IMR-90 (cell line): ENCODE data around the gene MEF2C. TPM values are rescaled to one million over a fixed set of nuclear protein-coding genes. Genes with fewer than 3 reads are reported as not detected.

Experiments used
- ATAC-seq: fragments of 200-7000 bp; cut with Tn5 transposase; 2 replicates; pipeline ENCODE4 v1.9.1; 2020; ENCODE audit warnings: low read depth, mild to moderate bottlenecking, moderate library complexity
- BruUV-seq: library from RNA; stranded (reverse); fragments of 400-500 nt; replicated peaks from 2 replicates; lab custom pipeline; 2021; lab: Mats Ljungman, UMichigan
- CTCF ChIA-PET: fragments of 300-600 bp; formaldehyde crosslinking; extraction: SDS; loops from one replicate; lab custom pipeline; 2021; ENCODE audit warnings: antibody characterized with exemption; lab: Yijun Ruan, JAX
- POLR2A ChIA-PET: fragments of 300-600 bp; sonication (Branson Sonifier 250); formaldehyde crosslinking; loops from one replicate; lab custom pipeline; 2022; ENCODE audit warnings: antibody characterized with exemption; ENCODE audit not compliant: unreplicated experiment; lab: Charles Lee
- DNase-seq: peaks from one replicate; pipeline ENCODE4 v3.0.0; 2013
- H2AFZ ChIP-seq: replicated peaks from 2 replicates; pipeline ENCODE3; 2013; ENCODE audit warnings: low read length, mild to moderate bottlenecking; ENCODE audit not compliant: poor library complexity
- H2AK5ac ChIP-seq: 2 replicates; pipeline ENCODE4 v1.6.1; 2013; ENCODE audit warnings: low read depth, low read length, inconsistent platforms
- H2AK9ac ChIP-seq: replicated peaks from 2 replicates; pipeline ENCODE3; 2013; ENCODE audit warnings: mild to moderate bottlenecking, low read depth, low read length, moderate library complexity; ENCODE audit not compliant: poor library complexity
- H2BK120ac ChIP-seq: 2 replicates; pipeline ENCODE4 v1.6.1; 2013; ENCODE audit warnings: low read depth, low read length, inconsistent platforms
- H2BK15ac ChIP-seq: 3 replicates; pipeline ENCODE4 v1.6.1; 2013; ENCODE audit warnings: low read depth, low read length, inconsistent platforms
- H2BK20ac ChIP-seq: 2 replicates; pipeline ENCODE4 v1.6.1; 2013; ENCODE audit warnings: low read depth, mild to moderate bottlenecking, inconsistent platforms, low read length, moderate library complexity
- H2BK5ac ChIP-seq: 2 replicates; pipeline ENCODE4 v1.6.1; 2013; ENCODE audit warnings: mild to moderate bottlenecking, low read depth, low read length, inconsistent platforms; ENCODE audit not compliant: poor library complexity, severe bottlenecking
- H3K14ac ChIP-seq: replicated peaks from 2 replicates; pipeline ENCODE4 v1.6.1; 2013; ENCODE audit warnings: low read depth, low read length, inconsistent platforms
- H3K18ac ChIP-seq: 2 replicates; pipeline ENCODE4 v1.6.1; 2013; ENCODE audit warnings: low read depth, low read length, control low read depth
- H3K23ac ChIP-seq: 2 replicates; pipeline ENCODE4 v1.6.1; 2013; ENCODE audit warnings: low read depth, low read length, inconsistent platforms
- H3K27ac ChIP-seq: 2 replicates; pipeline ENCODE4 v1.5.1; 2013; ENCODE audit warnings: mild to moderate bottlenecking, control low read depth, low read length; ENCODE audit not compliant: insufficient read depth
- H3K27me3 ChIP-seq: 2 replicates; pipeline ENCODE4 v1.6.1; 2013; ENCODE audit warnings: low read length; ENCODE audit not compliant: control insufficient read depth, insufficient read depth
- H3K36me3 ChIP-seq: 2 replicates; pipeline ENCODE4 v1.6.1; 2013; ENCODE audit warnings: low read length, mixed read lengths; ENCODE audit not compliant: control insufficient read depth, insufficient read depth
- H3K4ac ChIP-seq: 2 replicates; pipeline ENCODE4 v1.6.1; 2013; ENCODE audit warnings: low read depth, low read length, inconsistent platforms
- H3K4me1 ChIP-seq: 2 replicates; pipeline ENCODE4 v1.6.1; 2013; ENCODE audit warnings: low read length, mixed read lengths; ENCODE audit not compliant: control insufficient read depth, insufficient read depth
- H3K4me2 ChIP-seq: 2 replicates; pipeline ENCODE4 v1.6.1; 2013; ENCODE audit warnings: low read depth, mild to moderate bottlenecking, control low read depth, low read length, moderate library complexity
- H3K4me3 ChIP-seq: 2 replicates; pipeline ENCODE4 v1.5.1; 2013; ENCODE audit warnings: low read depth, mild to moderate bottlenecking, control low read depth, low read length, moderate library complexity; ENCODE audit not compliant: insufficient read depth
- H3K56ac ChIP-seq: 2 replicates; pipeline ENCODE4 v1.6.1; 2013; ENCODE audit warnings: low read length, inconsistent platforms; ENCODE audit not compliant: insufficient read depth; ENCODE audit errors: extremely low read depth
- H3K79me1 ChIP-seq, 2 experiments: 2 replicates each; pipeline ENCODE4 v1.6.1; 2013; ENCODE audit warnings: low read length in 2 of 2, inconsistent platforms in 1 of 2, low read depth in 1 of 2
- H3K9ac ChIP-seq: 2 replicates; pipeline ENCODE4 v1.6.1; 2013; ENCODE audit warnings: low read depth, low read length, control low read depth
- H3K9me1 ChIP-seq: 2 replicates; pipeline ENCODE4 v1.6.1; 2013; ENCODE audit warnings: low read length, inconsistent platforms; ENCODE audit not compliant: insufficient read depth
- H3K9me3 ChIP-seq: 2 replicates; pipeline ENCODE4 v1.6.1; 2013; ENCODE audit warnings: low read length; ENCODE audit not compliant: control insufficient read depth, insufficient read depth
- H4K20me1 ChIP-seq: 2 replicates; pipeline ENCODE4 v1.6.1; 2013; ENCODE audit warnings: low read length, inconsistent platforms; ENCODE audit not compliant: insufficient read depth
- H4K5ac ChIP-seq: 2 replicates; pipeline ENCODE4 v1.6.1; 2013; ENCODE audit warnings: mild to moderate bottlenecking, low read depth, low read length, control low read depth
- H4K8ac ChIP-seq, 2 experiments: 2 replicates each; pipeline ENCODE4 v1.6.1; 2013; ENCODE audit warnings: low read depth in 2 of 2, low read length in 2 of 2, control low read depth in 1 of 2, inconsistent platforms in 1 of 2
- H4K91ac ChIP-seq: 2 replicates; pipeline ENCODE4 v1.6.1; 2013; ENCODE audit warnings: low read depth, low read length, inconsistent platforms; ENCODE audit not compliant: insufficient read depth
- CHD1 ChIP-seq: IDR thresholded peaks from 2 replicates; pipeline ENCODE4 v1.6.1; 2012; ENCODE audit warnings: low read depth, low read length, improper control_type of control experiment
- WGBS, 2 experiments: methylation state at CpG; one replicate each; pipeline versions ENCODE4 v1.1.5 to v1.1.7; 2013; ENCODE audit warnings: missing lambda C conversion rate in 2 of 2; ENCODE audit not compliant: insufficient read length in 1 of 2; ENCODE audit errors: extremely low coverage in 2 of 2; 5-methylcytosine and 5-hydroxymethylcytosine counted together
- dilution Hi-C: fragments of 300-500 bp; cut with HindIII; formaldehyde crosslinking; loops from one replicate; pipeline ENCODE4 v1.14.3; 2018; ENCODE audit warnings: low sequenced_read_pairs; ENCODE audit not compliant: unreplicated experiment
- in situ Hi-C: fragments of 300-500 bp; cut with MboI; formaldehyde crosslinking; loops from 3 replicates; pipeline ENCODE4 v1.14.3; 2019; ENCODE audit warnings: low sequenced_read_pairs, inconsistent platforms, mixed read lengths
- intact Hi-C: fragments of 100-400 bp; cut with micrococcal nuclease; formaldehyde crosslinking; loops from 2 replicates; pipeline ENCODE4 v1.10.0; 2022
- polyA plus RNA-seq, 3 experiments: library from polyadenylated mRNA; depleted of rRNA; stranded (reverse); fragments of >200 nt; gene quantifications; 2 replicates each; pipeline ENCODE4 v1.2.3, GENCODE V29; 2012; ENCODE audit warnings: low replicate concordance in 1 of 3
- total RNA-seq: library from RNA; depleted of rRNA; stranded (reverse); fragments of >200 nt; gene quantifications from 2 replicates; pipeline ENCODE4 v1.2.3, GENCODE V29; 2012

MEF2C gene
- total and polyA plus RNA-seq, 2 of the 4 experiments (the other 2 are of a cell fraction), result 1.5 to 6.8 TPM

DNA sequence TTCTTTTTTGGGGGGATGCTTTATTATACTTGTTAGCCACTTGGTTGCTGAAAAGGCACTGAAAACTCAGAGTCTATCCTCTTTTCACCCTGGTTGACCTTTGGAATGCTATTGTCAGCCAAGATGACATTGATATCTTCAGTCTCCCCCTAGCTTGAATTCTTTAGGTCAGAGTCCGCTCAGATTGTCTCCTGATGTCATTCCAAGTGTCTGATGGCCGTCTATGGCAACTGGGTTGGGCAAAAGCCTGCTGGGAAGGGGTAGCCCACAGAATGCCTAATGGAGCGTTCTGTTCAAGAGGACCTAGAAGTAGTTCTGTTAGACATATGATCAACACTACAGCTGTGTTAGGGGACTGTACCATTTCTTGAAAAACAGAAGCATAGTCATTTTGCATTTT is 9.7 kb upstream of the MEF2C start:
- Histone ChIP-seq H2AFZ (no peak overlapping the region), H2BK5ac (no peak overlapping the region), H3K9me1 (no peaks in the 10 kb centered on the region; the same call in 1 of the 2 replicates), H2BK120ac (no peak overlapping the region), H3K23ac (no peak overlapping the region), H3K4me2 (no peak overlapping the region), H3K36me3 (no peaks in the 10 kb centered on the region), H3K14ac (no peak overlapping the region), H4K91ac (no peak overlapping the region), H3K4me1 (no peaks in the 10 kb centered on the region), H3K56ac (0 out of 2 replicates have a peak overlapping the region, but pooled peaks have one; percentile 5), H3K4me3 (no peak overlapping the region), H3K9me3 (no peaks in the 10 kb centered on the region), H2BK15ac (no peak overlapping the region), H3K4ac (no peak overlapping the region), H3K9ac (no peak overlapping the region), H4K5ac (no peak overlapping the region), H3K18ac (no peak overlapping the region), H2AK9ac (no peak overlapping the region), H3K27ac (no peak overlapping the region), H4K8ac (no peak overlapping the region), H2BK20ac (no peak overlapping the region), H4K20me1 (no peaks in the 10 kb centered on the region), H2AK5ac (no peak overlapping the region), H3K79me1 (no peaks in the 10 kb centered on the region), H3K27me3 (no peaks in the 10 kb centered on the region)
- ChIA-PET CTCF (interaction anchor here (0.6 to 1.1 kb wide), 2 partner anchors 34 to 136 kb away, joined by 3 to 4 read pairs; no protein-coding TSS in a partner anchor), POLR2A (no interaction called here)
- intact Hi-C loops, result no loop called here
- no peak for TF ChIP-seq CHD1
- dilution Hi-C loops, result no loop called here
- no peak for DNase-seq
- no CpG with 5 or more reads among the region's 3 CpGs for WGBS, 2 experiments
- no peak for ATAC-seq
- BruUV-seq, result no TSS peak
- in situ Hi-C loops, result no loop called here
